GM12865 (cell line): Measurements from ENCODE around the gene EFCC1.

ENCODE experiments used
- DNase-seq: peaks from one replicate; pipeline ENCODE4 v3.0.0; 2010; ENCODE audit warnings: low read depth
- H3K4me3 ChIP-seq: 2 replicates; pipeline ENCODE4 v1.5.1; 2011; ENCODE audit warnings: mild to moderate bottlenecking, low read depth, low read length, control low read depth
- CTCF ChIP-seq: IDR thresholded peaks from 2 replicates; pipeline ENCODE4 v1.5.1; 2011; ENCODE audit warnings: low read length, control low read depth, low read depth, inconsistent platforms; ENCODE audit not compliant: insufficient read depth; ENCODE audit errors: missing control alignments

Gene EFCC1

GRCh38 chr3:129000742-129001100 is 383 bp upstream of the EFCC1 start:
- no peak for TF ChIP-seq CTCF
- DNase-seq, result no peak
- H3K4me3 ChIP-seq, result no peak overlapping the region

- no peak for DNase-seq
- no peak overlapping the region for H3K4me3 ChIP-seq
- no peak for TF ChIP-seq CTCF
Observed at GRCh38 chr3:129001806-129002572, 885 bp downstream of the EFCC1 start.

GRCh38 chr3:129002573-129003569 is 1.8 kb downstream of the EFCC1 start:
- no peak overlapping the region for H3K4me3 ChIP-seq
- TF ChIP-seq CTCF, result no peak
- DNase-seq, result no peak

- no peak for TF ChIP-seq CTCF
- peak; percentile 13 for DNase-seq
- no peak overlapping the region for H3K4me3 ChIP-seq
Observed at GRCh38 chr3:129003578-129004112, 2.5 kb downstream of the EFCC1 start.

GRCh38 chr3:129004639-129005295 is 3.7 kb downstream of the EFCC1 start:
- no peak overlapping the region for H3K4me3 ChIP-seq

More at GRCh38 chr3:129004639-129005295, 3.7 kb downstream of the EFCC1 start:
- no peak for DNase-seq
- TF ChIP-seq CTCF, result no peak
